ENCODE measurements around the gene KCNF1.

Gene KCNF1

GRCh38 chr2:10921525-10921924 lies 9.8 kb downstream of the KCNF1 start:
- DNase-seq, result no peak

- no peak for DNase-seq
These were observed 10.7 kb downstream of the KCNF1 start for GRCh38 chr2:10922307-10923007.

- no peak for DNase-seq
These were observed 11.3 kb downstream of the KCNF1 start for GRCh38 chr2:10923008-10923375.

GRCh38 chr2:10923965-10924364 lies 12.2 kb downstream of the KCNF1 start:
- DNase-seq, result no peak

- no peak for DNase-seq
These were observed 12.7 kb downstream of the KCNF1 start for GRCh38 chr2:10924441-10924840.

GRCh38 chr2:10924859-10925258 lies 13.1 kb downstream of the KCNF1 start:
- DNase-seq, result no peak

- no peak for DNase-seq
These were observed 14.6 kb downstream of the KCNF1 start for GRCh38 chr2:10926191-10926820.

GRCh38 chr2:10930721-10931516 lies 19.2 kb downstream of the KCNF1 start:
- DNase-seq, result no peak

DNA sequence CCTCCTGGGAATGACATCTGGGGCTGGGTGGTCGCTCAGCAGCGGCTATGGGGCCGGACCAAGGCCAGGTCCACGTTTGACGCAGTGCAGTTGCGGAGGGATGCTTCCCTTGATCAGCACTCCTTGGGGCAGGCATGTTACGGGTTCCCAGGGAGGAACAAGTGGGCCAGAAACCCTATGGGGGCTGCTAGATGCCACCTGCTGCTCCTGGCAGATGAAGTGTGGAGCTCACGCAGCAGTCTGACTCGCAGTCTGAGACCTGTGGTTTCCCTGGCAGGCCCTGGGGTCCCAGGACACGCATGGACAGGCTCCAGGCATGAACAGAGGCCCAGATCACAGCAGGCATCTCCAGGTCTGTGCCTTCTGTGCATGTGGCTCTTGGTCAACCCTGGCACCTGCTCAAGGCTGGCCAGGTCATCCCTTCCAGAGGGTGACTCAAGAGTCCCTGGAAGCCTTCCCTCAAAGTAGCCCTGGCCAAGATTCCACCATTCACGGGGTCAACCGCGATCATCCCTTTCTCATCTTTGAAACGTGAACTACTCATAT lies 20.0 kb downstream of the KCNF1 start:
- DNase-seq, result no peak

GRCh38 chr2:10932345-10933151 lies 20.8 kb downstream of the KCNF1 start:
- DNase-seq, result no peak

DNA sequence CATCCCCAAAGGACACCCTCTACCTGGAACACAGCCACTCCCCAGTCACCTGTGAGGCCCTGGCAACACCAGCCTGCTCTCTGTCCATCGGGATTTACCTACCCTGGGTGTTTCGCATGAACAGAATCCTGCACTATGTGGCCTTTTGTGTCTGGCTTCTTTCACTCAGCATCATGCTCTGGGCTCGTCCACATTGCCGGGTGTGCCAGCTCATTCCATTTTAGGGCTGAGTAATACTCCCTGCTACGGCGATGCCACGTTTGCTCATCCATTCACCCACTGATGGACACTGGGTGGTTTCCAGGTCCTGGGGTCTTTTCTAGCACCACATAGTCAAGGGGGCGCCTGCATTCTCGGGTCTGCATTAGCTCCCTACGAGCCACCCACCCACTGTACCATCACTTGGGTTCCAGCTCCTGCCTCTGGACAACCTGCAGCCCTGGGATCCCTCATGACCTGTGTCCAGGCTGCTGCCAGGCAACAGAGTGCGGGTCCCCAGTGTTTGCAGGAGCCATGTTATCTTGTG lies 22.0 kb downstream of the KCNF1 start:
- no peak for DNase-seq

- no peak for DNase-seq
These were observed 22.7 kb downstream of the KCNF1 start for GRCh38 chr2:10934308-10934978.

GRCh38 chr2:10934979-10935350 lies 23.2 kb downstream of the KCNF1 start:
- no peak for DNase-seq

DNA sequence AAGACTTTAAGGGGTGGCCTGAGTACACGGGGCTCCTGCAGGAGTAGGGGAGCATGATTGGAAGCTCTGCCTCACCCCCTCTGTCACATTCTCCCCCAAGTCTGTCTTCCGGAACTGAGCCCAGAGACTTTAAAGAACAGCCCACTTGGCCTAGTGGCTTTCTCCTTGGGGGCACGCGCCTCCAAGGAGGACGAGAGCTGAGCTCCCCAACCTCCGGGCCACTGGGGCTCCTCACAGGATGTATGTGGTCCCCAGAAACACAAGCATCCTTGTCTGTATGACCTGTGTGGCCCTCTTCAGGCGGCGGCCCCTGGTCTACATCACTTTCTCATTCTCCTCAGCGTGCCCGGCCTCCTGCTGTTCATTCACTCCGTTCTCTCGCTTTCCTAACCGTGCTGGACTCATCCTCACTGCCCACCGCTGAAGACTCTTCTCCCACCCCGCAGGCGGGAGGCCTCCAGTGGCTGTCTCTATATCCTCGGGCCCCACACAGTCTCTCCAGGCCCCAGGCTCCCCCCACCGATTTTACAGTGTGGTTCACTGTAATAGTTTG lies 23.7 kb downstream of the KCNF1 start:
- no peak for DNase-seq

DNA sequence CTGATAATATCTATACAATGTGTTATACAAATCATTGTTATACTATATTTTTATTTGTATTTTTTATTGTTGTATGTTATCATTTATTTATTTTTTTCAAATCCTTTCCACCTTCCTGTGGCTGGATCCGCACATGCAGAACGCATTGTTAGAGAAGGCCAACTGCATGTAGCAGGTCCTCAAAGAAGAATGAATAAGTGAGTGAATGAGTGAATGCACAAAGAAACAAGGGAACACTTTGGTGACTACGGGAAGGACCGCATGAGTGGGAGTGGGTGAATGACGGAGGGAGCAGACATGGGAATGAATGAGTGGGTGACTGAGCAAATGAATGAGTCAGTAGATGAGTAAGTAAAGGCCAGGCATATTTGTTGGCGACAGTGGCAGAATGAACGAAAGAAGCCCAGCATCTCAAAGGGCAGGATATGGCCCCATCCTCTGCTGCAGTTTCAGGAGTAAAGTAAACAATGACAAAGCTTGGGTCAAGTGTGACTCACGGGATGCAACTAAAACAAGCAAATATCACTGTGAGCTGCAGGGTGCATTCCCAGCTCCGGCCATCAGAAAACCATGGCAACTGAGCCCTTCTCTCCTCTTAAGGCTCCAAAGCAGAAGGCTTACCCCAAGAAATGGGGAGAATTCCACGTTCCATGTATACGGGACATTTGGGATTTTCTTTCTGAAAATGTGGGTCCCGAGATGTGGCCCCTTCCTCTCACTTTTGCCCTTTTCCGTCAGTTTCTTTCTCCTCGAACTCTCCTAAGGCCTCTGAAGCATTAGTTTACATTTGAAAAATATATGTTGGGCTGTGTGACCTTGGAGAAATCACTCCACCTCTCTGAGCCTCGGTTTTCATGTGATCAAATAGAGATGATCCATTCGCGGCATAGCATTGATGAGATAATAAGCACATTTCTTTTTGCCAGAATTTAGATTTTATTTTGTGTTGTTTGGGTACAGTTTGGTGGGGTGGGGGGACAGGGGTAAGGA lies 24.5 kb downstream of the KCNF1 start:
- no peak for DNase-seq

DNA sequence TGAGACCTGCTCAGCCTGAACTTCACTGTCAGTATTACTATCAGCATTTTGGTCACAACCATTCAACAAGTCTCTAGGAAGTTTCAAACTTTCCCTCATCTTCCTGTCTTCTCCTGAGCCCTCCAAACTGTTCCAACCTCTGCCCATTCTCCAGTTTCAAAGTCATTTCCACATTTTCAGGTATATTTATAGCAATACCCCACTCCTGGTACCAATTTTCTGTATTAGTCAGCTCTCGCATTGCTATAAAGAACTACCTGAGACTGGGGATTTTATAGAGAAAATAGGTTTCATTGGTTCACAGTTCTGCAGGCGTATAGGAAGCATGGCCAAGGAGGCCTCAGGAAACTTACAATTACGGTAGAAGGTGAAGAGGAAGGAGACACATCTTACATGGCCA lies 27.3 kb downstream of the KCNF1 start:
- no peak for DNase-seq

- peak; percentile 23 for DNase-seq
These were observed 28.9 kb downstream of the KCNF1 start for GRCh38 chr2:10940596-10940995.

DNA sequence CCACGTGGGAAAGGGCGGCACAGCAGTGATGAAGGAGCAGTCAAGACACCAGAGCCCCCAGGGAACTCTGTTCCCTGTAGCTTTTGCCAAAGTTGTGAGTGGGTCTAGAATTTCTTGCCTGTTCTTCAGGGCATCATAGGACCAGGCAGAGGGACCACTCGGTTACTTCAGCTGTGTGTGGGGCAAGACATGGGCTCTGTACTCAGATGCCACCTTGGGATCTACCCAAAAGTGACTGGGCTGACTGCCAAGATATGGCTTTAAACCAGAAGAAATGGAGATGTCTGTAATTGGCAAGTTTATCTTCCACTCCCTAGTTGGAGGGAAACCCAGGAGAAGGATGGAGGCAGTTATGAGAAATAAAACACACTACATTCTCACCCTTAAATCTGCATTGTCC lies 29.6 kb downstream of the KCNF1 start:
- DNase-seq, result no peak

DNA sequence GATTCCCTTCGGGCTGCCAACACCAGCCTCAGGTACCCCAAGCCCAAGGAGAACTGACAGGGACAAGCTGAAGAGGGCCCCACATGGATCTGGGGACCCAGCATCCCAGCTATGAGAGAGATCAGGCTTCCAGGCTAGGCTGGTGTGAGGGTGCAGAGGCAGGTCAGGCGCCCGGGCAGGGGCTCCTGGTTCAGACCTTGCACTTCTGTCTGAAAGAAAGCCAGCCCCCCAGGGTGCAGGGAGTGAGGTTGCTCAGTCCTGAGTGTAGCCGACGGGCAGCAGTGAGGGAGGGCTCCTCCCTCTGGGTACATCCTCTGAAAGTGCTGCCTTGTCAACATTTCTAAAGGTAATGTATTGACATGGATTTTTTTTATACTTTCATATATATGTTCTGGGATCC lies 33.1 kb downstream of the KCNF1 start:
- no peak for DNase-seq

DNA sequence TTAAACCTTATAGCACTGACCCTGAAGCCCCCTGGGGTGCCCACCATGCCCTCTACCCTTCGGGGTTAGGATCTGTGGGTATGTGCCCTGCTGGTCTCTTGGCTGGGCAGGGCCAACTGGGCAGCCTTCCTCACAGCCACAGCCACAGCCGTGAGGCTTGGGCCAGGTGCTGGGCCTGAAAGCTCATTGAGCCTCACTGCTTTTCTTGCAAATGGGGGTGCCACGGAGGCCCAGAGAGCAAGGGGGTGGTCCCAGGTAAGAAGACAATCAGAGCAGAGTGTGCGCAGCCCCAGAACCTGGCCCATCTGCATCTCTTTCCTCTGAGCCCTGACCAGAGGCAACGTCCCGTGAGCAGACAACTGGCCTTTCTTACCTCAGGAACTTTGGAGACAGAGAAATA lies 34.7 kb downstream of the KCNF1 start:
- DNase-seq, result no peak

All from NCI-H446 treated with DMSO at 0.1 percent for 48 hours (cell line).